OCI-LY7 (cell line): ENCODE measurements around the gene SKIC3. TPM values are rescaled to one million over a fixed set of nuclear protein-coding genes. Genes with fewer than 3 reads are reported as not detected.
A peak's percentile ranks its signal among the peaks of the same experiment; 100 is the strongest.

Experiments used
- BruUV-seq: library from RNA; stranded (reverse); fragments of 400-500 nt; replicated peaks from 2 replicates; lab custom pipeline; 2021; lab: Mats Ljungman, UMichigan
- CTCF ChIA-PET: fragments of 300-600 bp; sonication (Branson Sonifier 250); formaldehyde crosslinking; loops from one replicate; lab custom pipeline; 2022; ENCODE audit warnings: antibody characterized with exemption; ENCODE audit not compliant: unreplicated experiment; lab: Charles Lee
- POLR2A ChIA-PET: fragments of 300-600 bp; sonication (Branson Sonifier 250); formaldehyde crosslinking; loops from one replicate; lab custom pipeline; 2022; ENCODE audit warnings: antibody characterized with exemption; lab: Charles Lee
- DNase-seq: peaks from one replicate; pipeline ENCODE4 v3.0.0-alpha.2; 2015; ENCODE audit warnings: low spot score
- H2AFZ ChIP-seq: fragments of 200-600 bp; sonication (generic), shearing (Covaris generic); 2 replicates; pipeline ENCODE4 v1.6.1; 2014; ENCODE audit warnings: mild to moderate bottlenecking, antibody characterized with exemption, low read length, moderate library complexity
- H3K27ac ChIP-seq: fragments of 200-600 bp; sonication (generic); 2 replicates; pipeline ENCODE4 v1.5.1; 2014; ENCODE audit warnings: mixed run types, low read depth, mild to moderate bottlenecking, moderate library complexity, low read length, inconsistent platforms; ENCODE audit not compliant: poor library complexity, severe bottlenecking
- H3K36me3 ChIP-seq: fragments of 200-600 bp; sonication (generic); 2 replicates; pipeline ENCODE4 v1.6.1; 2014; ENCODE audit warnings: mild to moderate bottlenecking, antibody characterized with exemption, low read length, moderate library complexity, mixed read lengths; ENCODE audit not compliant: insufficient read depth
- H3K4me1 ChIP-seq: fragments of 200-600 bp; sonication (generic); 2 replicates; pipeline ENCODE4 v1.5.1; 2014; ENCODE audit warnings: mild to moderate bottlenecking, low read length; ENCODE audit not compliant: insufficient read depth, poor library complexity, severe bottlenecking
- H3K4me2 ChIP-seq: fragments of 200-600 bp; sonication (generic); 2 replicates; pipeline ENCODE4 v1.6.1; 2014; ENCODE audit warnings: mild to moderate bottlenecking, low read length
- H3K4me3 ChIP-seq: fragments of 200-600 bp; sonication (generic); 2 replicates; pipeline ENCODE4 v1.5.1; 2014; ENCODE audit warnings: mild to moderate bottlenecking, low read depth, low read length; ENCODE audit not compliant: poor library complexity, severe bottlenecking
- H3K79me2 ChIP-seq: fragments of 200-600 bp; sonication (generic); 2 replicates; pipeline ENCODE4 v1.6.1; 2016; ENCODE audit warnings: low read depth, mild to moderate bottlenecking, low read length, moderate library complexity, mixed read lengths; ENCODE audit not compliant: insufficient read depth
- H3K9me2 ChIP-seq: fragments of 200-600 bp; sonication (generic); 2 replicates; pipeline ENCODE4 v1.6.1; 2016; ENCODE audit warnings: mild to moderate bottlenecking, low read length, mixed read lengths; ENCODE audit not compliant: insufficient read depth
- H3K9me3 ChIP-seq: fragments of 200-600 bp; sonication (generic); 2 replicates; pipeline ENCODE4 v1.6.1; 2014; ENCODE audit warnings: mild to moderate bottlenecking, mixed run types, low read length, mixed read lengths
- H4K20me1 ChIP-seq: fragments of 200-600 bp; sonication (generic); 2 replicates; pipeline ENCODE4 v1.6.1; 2014; ENCODE audit warnings: mild to moderate bottlenecking, antibody characterized with exemption, low read length, moderate library complexity, mixed read lengths; ENCODE audit not compliant: insufficient read depth
- CTCF ChIP-seq: fragments of 200-600 bp; sonication (generic); conservative IDR thresholded peaks from 2 replicates; pipeline ENCODE4 v1.5.1; 2014; ENCODE audit warnings: mild to moderate bottlenecking, antibody characterized with exemption, low read length, moderate library complexity, mixed read lengths
- EZH2phosphoT487 ChIP-seq: fragments of 200-600 bp; sonication (generic); IDR thresholded peaks from 2 replicates; pipeline ENCODE4 v1.6.1; 2018; ENCODE audit warnings: low read depth, borderline replicate concordance, mild to moderate bottlenecking, mixed run types, antibody characterized with exemption, low read length, moderate library complexity, mixed read lengths
- intact Hi-C: fragments of 100-400 bp; cut with micrococcal nuclease; formaldehyde crosslinking; loops from one replicate; pipeline ENCODE4 v1.10.0; 2022; ENCODE audit not compliant: unreplicated experiment
- total RNA-seq, 2 experiments: library from RNA; depleted of rRNA in 1 of 2; stranded (reverse); fragments of >200 nt in 1 of 2; shearing (Covaris generic) in 1 of 2; gene quantifications; 2 replicates each; pipeline ENCODE4 v1.2.3, GENCODE V29; 2014 to 2022

Gene SKIC3
- total RNA-seq, 2 experiments from 2014 or later: 55.4 to 73.9 TPM

- peaks cover 15% of the 10 kb centered on the region for H3K4me1 ChIP-seq
- POLR2A ChIA-PET: interaction anchor here (0.6 to 1.5 kb wide), 4 partner anchors 9 to 246 kb away, joined by 3 to 7 read pairs (median 4); no protein-coding TSS in a partner anchor
- peak overlapping the region; percentile 71 for H3K27ac ChIP-seq
- H3K4me2 ChIP-seq: peak overlapping the region; percentile 87
- H3K36me3 ChIP-seq: peaks cover 9% of the 10 kb centered on the region; the same call in 1 of the 2 replicates
- peak overlapping the region; percentile 90 for H2AFZ ChIP-seq
- CTCF ChIA-PET: no interaction called here
- intact Hi-C loops: loop anchor here (1.0 to 5.0 kb wide), 4 partner anchors 91 to 1627 kb away; partner anchors contain the start of genes RFESD and RIOK2
- no peaks in the 10 kb centered on the region for H3K9me2 ChIP-seq
- H3K9me3 ChIP-seq: no peaks in the 10 kb centered on the region
- H3K79me2 ChIP-seq: peaks cover 41% of the 10 kb centered on the region
- H4K20me1 ChIP-seq: no peaks in the 10 kb centered on the region
- no peak for TF ChIP-seq CTCF
- TF ChIP-seq EZH2phosphoT487: no peak
- H3K4me3 ChIP-seq: peak overlapping the region; percentile 81
- DNase-seq: no peak
- BruUV-seq: no TSS peak
Measured at GRCh38 chr5:95555553-95555952, 776 bp upstream of the SKIC3 start.

GRCh38 chr5:95554331-95554646, 488 bp downstream of the SKIC3 start:
- peak overlapping the region; percentile 81 for H3K4me3 ChIP-seq
- peak overlapping the region; percentile 90; the same call in 1 of the 2 replicates for H2AFZ ChIP-seq
- POLR2A ChIA-PET: interaction anchor here (0.6 to 1.5 kb wide), 3 partner anchors 12 to 64 kb away, joined by 3 to 5 read pairs (median 4); no protein-coding TSS in a partner anchor

More at GRCh38 chr5:95554331-95554646, 488 bp downstream of the SKIC3 start:
- DNase-seq: no peak
- BruUV-seq: TSS peak; percentile 67
- Histone ChIP-seq H3K4me2 (peak overlapping the region; percentile 77), H3K9me2 (no peaks in the 10 kb centered on the region), H3K36me3 (peaks cover 16% of the 10 kb centered on the region), H3K27ac (peak overlapping the region; percentile 71), H3K4me1 (peaks cover 15% of the 10 kb centered on the region), H4K20me1 (no peaks in the 10 kb centered on the region), H3K79me2 (peaks cover 41% of the 10 kb centered on the region), H3K9me3 (no peaks in the 10 kb centered on the region)
- TF ChIP-seq CTCF (no peak), EZH2phosphoT487 (no peak)
- CTCF ChIA-PET: no interaction called here
- intact Hi-C loops: no loop called here
